ENCODE measurements around the gene RSPH1.

The RSPH1 gene

DNA sequence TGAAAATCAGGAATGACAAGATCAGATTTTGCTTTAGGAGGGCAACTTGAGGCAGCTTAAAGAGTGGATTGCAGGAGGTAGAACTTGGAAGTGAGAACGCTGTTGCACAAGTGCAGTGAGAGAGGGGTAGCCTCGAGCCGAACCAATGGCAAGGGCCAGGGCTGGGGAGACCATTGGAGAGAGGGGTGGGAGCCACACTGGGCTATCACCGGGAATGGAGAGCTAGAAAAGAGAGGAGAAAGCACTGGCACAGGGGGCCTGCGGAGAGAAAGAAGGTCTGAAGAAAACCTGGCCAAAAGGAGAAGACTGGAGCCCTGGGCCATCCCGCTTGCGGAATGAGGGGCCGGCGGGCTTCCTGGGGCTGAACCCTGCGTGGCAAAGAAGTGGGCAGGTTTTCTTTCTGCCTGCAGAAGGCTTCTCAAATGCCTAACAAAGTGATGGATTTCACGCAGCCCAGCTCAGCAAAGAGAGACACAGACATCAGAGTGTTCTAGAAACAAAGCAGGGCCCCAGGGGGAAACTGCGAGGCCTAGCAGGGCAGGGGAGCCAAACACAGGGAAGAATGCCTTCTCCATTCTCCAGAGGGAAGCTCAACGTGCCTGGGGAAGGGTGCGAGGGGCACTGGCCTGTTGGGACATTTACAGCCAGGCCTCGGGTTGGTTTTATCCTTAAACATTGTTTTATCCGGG is 16.5 kb upstream of the RSPH1 start:
- DNase-seq, result no peak

DNA sequence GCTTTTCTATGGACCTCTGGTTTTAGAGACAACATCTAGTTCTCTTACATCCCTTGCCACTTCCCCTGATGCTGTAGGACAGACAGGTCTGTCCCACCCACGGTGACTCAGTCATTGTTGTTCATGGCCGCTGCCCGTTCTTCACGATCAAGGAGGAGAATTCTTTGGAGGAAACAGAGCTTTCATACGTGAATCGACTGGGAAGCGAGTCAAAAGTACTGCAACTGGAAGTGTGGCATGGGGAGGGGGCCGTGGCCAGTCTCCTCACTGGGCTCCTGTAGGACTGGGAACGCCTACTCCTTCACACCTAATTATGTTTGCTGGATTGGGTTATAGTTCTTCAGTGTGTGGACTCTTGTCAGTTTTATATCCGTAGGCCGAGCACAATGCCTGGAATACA is 13.2 kb upstream of the RSPH1 start:
- no peak for DNase-seq

DNA sequence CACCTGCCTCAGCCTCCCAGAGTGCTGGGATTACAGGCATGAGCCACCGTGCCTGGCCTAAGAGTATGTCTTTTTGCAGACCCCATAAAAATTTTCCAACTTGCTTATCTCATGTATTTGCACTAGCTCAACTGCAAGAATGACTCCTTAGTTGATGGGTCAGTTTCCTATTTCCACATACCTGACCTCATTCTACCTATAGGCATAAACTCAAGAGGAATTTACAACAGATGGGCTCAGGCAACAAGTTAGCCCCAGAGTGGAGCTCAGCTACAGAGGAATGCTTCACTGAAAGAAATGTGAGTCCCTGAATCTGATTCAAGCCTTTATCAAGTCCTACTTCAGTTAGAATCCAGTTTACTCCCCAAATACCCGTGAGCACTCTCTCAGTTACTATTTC is 12.3 kb upstream of the RSPH1 start:
- no peak for DNase-seq

DNA sequence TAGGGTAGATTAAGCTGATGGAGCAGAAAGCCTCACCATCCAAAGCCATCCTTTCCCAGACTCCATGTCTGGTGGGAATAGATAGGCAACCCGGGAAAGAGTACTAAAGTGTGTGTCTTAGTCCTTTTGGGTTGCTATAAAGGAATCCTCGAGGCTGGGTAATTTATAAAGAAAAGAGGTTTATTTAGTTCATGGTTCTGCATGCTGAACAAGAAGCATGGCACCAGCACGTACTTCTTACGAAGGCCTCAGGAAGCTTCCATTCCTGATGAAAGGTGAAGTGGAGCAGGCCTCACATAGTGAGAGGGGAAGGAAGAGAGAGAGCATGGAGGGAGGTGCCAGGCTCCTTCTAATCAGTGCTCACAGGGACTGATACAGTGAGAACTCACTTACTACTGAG is 11.4 kb upstream of the RSPH1 start:
- no peak for DNase-seq

DNA sequence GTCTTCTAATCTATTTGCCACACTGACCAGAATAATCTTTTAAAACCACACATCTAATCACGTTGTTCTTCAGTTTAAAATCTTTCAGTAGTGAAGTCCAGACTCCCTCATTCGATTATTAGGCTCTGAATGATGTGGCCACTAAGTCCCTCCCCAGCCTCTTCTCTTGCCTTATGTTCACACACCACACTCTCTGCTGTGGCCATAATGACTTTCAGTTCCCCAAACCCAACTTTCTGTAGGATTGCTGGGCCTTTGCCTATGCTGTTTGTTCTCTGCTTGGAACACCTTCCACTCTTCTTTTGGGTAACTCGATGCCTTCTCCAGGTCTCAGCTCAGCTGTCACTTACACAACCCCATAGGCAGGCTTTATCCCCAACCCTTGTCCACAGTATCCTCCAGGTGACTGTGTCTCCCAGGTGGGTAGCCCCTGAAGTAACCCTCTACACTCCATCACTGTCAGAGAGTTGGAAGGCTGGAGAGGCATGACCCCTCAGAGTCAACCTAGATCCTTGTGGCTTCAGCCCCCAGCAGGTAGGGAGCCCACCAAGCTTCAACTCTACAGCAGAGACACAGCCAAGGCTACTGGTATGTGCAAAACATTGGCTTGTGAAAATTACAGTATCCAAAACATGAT is 9.2 kb upstream of the RSPH1 start:
- DNase-seq, result no peak

DNA sequence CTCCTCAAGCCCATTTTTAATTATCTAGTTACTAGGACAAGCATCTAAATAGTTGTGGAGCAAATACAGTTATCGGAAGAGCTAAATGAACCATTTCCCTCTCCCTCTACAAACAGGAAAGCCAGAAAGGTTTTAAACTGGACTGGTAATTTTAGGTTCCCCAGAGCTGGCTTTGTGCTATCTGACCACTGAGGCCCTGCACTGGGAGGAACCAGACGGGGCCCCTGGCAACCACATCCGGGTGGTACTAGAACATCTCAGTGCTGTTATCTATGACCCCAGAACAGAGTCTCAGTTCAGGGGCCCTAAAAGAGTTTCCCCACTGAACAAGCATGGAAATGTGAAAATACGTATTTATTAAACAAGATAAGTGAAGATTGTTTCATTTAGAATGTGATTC is 7.7 kb upstream of the RSPH1 start:
- DNase-seq, result no peak

DNA sequence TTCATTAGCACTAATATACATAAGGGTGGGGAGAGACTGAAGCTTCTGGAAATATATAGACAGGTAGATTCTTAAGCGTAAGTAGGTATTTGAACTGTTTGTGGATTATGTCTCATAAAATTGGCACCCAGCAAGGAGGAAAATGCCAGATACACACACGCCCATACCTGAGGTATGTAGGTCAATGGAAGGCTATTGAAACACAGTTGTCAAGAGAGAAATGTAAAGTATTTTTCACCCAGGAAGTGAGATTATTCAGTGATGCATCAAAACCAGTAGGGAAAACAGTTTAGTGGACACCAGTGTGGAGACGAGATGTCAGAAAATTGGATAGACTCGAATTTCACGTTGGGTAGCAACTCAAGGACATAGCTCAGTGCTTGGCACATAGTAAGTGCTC is 4.7 kb upstream of the RSPH1 start:
- DNase-seq, result no peak

DNA sequence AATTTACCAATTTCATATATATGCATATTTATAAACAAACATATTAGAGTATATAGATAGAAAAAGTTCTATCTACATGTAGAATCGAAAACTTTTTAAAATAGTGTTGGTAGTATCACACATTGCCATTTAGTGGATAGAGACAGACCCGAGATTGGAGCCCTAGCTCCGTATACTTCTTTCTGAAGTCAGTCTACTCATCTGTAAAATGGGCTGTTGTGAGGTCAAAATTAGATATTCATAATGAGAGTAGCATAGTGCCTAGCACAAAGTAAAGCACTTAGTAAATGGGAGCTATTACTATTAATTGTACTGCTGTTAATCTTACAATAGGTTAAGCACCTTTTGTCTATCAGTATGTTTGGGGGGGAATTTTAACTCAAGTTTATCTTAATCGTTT is 4.2 kb upstream of the RSPH1 start:
- no peak for DNase-seq

DNA sequence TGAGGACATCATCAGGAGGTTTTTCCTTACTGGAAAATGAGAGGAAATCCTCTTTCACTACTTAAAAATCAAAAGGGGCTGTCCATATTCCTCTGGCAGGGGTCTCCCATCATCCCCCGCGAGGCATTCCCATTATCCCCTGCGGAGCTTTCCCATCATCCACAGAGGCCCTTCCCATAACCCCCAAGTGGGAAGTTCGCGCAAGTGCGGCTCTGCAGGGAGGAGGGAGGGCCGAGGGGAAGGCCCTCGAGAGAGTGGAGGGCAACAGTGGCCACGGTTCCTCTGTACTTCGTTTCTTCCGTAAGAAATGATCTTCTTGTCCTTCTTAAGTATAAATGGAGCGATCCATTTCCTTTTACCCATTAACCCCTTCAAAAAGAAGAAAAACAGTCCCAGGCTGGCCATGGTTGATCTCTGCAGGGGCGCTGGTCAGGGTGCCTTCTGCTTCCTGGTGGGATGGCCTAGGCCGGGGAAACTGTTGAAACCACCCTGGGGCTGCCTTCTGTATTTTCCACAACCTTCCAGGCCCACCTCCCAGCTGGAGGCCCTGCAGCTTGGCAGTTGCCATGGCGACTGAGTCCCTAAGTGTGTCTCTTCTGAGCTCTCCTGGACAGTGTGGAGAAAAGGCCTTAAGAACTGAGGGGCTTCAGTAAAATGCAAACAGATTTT is 3.6 kb upstream of the RSPH1 start:
- DNase-seq, result no peak

DNA sequence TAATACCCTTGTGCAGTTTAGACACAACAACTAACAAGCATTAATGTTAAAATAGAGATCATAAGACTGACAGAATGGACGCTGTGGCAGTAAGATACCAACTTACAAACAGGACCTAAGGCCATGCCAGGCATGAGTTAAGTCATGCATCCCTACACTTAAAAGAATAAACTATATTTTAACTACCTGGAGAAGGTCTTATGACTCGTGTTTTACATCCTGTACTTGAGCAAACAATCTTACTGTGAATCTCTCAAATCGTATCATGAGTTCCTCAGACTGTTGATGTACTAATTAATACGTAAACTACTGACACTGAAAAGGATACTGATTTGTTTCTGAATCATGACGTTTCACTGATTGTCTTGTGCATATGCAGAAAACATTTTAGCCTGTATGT is 2.0 kb upstream of the RSPH1 start:
- no peak for DNase-seq

DNA sequence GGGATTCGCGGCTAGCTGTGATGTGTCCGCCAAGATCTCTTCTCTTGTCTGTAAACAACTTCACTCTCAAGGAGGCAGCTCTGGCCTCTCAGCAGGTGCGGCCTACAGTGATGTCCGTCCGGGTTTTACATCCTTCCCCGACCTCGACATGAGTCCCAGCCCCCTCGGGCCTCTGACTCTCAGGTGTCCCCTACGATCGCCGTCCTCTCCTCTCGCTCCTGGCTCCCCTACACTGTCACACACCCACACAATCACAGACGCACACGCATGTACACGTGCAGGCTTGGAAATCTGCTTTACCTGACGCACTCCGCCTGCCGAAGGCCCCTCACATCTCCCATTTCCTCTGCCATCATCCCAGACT is 797 bp upstream of the RSPH1 start:
- DNase-seq, result no peak

DNA sequence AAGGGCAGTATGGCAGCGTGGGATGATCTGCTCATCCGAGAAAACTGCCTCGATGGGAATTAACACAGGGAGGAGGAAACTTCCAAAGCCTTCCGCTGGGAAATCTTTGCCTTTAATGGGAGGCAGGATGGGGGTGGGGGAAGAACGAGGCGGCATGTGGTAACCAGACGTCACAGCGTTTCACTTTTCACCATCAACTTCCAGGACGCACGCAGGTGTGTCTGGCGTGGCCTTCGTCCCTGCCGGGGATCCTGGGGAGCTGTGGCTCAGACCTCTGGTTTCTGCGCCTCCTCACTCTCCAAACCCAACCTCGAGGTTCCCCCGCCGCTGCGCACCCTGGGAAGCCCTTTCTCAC is 282 bp downstream of the RSPH1 start:
- no peak for DNase-seq

DNA sequence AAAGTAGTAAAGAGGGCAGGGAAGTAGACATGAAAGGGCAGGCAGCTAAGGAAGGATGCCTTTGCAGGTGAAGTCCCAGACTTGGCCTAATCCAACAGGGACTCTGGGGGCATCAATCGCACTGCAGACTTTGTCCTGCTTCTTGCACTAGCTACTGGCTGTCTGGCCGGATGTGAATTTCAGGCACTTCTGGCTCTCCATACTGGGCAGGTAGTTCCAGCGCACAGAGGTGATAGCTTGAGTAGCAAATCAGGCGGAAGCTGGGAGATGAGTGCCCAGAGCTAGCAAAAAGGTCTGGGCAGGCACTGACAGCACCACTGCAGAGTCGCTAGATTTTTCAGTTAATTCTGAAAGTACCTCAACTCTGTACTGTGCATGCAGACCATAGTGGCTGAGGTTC is 997 bp downstream of the RSPH1 start:
- DNase-seq, result no peak

DNA sequence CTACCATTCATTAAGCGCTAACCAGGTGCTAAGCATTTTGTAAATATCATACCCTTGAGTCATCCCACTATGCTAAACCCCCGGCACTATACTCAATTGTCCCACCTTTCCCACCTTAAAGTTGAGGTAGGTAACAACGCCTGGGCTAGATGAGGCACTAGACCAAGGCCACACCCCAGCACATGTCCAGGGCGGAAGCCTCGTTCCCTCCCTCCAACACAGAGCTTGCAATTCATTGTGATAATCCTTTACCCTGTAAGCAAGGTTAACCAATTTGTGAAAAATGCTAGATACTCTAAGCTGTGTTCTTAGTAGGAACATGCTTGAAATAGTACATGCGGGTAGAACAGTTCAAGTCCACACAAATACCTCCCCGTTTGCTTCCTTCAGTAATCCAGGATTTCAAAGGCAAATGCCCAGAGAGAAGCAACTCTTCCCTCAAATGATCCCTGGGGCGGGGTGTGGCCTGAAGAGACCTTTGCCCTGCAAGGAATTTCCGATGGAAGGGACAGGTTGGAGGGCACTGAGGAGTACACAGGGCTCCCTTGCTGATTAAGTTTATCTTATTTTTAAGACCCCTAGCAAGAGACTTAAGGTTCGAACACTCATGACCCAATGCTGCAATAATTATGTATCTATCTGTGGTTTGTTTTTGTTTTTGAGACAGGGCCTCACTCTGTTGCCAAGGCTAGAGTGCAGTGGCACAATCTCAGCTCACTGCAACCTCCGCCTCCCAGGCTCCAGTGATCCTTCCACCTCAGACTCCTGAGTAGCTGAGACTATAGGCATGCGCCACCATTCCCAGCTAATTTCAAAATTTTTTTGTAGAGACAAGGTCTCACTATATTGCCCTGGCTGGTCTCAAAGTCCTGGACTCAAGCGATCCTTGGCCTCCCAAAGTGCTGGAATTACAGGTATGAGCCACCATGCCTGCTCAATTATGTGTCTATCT is 2.6 kb downstream of the RSPH1 start:
- DNase-seq, result no peak

DNA sequence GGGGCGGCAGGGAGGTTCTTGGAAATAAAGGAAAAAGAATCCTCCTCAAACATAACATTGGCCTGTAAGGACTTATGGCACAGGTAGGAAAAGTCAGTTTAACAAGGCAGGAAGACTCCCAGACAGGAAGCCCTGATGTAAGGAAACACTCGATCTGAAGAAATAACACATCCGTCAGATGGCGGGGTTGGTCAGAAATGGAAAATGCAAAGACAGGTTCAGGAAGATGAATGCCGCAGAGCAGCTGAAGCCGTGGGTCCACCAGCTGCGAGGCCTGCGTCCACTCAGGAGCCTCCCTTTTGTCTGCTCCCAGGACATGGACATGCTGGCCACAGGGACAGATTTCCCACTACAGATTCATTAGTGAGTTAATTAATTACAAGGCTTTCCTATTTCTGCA is 3.8 kb downstream of the RSPH1 start:
- DNase-seq, result no peak

DNA sequence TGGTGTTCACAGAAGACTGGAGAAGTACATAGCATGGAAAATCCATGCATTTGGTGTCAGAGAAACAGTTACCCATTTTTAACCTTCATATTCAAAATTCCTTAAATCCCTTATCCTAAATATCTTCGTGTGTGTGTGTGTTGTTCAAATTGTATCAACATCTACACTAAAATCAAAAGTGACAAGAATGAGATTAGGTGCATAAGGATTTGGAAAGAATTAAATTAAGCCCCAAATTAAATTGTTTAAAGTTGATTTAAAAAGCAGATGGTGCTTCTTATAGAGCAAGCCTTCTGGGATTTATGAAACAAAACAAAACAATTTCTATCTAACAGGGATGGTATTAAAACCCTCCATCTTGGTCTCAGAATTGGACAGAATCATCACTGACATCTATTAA is 4.7 kb downstream of the RSPH1 start:
- no peak for DNase-seq

DNA sequence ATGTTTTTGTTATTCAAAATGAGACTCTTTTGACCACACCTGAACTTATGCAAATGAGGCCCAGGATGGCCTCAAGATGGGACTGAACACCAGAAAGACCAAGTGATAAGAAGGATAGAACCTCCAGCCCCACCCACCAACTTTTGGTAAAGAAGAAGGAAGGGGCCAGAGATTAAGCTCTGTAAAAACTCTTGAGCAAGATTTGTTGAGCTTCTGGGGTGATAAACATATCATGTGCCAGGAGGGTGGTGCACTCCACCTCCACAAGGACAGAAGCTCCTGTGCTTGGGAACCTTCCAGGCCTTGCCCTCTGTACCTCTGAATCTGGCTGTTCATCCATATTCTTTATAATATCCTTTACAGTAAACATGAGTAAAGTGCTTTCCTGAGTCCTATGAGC is 5.3 kb downstream of the RSPH1 start:
- no peak for DNase-seq

DNA sequence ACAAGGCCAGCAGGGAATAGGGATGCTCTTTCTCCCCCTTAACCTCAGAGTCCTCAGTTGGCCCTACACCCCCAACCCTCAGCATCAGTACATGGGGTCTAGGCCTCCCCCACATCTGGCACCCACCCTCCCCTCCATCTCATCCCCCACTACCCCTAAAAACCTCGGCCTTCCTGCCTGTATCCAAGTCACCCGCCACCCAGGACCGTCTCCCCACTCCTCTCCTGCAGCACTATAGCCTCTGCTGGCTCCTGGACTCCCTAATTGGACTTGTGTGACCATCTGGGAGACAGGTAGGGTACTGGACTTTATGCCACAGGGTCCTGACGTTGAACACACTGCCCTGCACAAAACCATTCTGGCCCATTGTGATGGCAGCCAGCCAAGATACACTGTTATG is 6.0 kb downstream of the RSPH1 start:
- no peak for DNase-seq

DNA sequence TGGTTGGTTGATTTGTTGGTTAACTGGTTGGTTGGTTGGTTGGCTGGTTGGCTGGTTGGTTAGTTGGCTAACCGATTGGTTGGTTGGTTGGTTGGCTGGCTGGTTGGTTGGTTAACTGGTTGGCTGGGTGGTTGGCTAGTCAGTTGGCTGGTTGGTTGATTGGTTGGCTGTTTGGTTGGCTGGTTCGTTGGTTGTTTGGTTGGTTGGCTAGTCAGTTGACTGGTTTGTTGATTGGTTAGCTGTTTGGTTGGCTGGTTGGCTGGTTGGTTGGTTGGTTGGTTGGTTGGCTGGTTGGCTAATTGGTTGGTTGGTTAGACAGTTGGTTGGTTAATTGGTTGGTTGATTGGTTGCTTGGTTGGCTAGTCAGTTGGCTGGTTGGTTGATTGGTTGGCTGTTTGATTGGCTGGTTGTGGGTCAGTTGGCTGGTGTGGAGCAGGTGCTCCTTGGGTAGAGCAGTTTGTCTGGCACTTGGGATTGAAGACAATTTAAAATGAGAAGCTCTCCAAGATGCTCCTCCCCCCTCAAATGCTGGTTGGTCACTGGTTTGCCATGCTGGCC is 6.9 kb downstream of the RSPH1 start:
- no peak for DNase-seq

DNA sequence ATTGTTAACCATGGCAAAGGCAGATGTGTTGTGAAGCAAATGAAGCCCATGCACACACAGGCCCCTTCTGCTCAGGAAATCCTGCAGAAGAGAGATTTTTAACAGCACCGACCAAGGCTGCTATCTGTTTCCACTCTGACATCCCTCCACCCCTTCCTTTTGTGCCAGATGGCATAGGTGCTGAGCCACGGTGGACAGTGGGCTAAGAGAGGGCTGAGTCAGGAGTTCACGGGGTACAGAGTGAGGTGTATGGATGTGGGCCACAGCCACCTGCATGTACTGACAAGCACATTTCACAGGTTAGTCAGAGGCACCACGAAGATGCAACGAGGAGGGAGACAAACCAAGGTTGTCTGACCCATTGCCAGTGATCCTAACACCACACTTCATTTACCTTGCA is 9.5 kb downstream of the RSPH1 start:
- no peak for DNase-seq

DNA sequence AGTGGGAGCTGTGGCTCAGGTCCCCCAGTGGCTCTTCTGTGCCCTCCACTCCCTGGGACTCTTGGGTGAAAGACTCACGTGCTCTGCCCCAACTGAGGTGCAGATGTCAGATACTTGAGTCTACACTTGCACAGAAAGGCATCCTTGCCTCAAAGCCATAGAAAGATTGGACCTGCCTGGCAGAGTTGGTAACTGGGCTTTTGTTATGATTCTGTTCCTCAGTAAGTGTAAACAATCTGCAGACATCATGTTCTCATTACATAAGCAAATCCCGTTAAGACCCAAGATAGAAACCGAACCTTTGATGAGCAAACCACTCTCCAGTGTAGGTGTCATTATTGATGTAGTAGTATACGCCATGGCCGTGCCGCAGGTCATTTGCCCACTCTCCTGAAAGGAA is 10.0 kb downstream of the RSPH1 start:
- DNase-seq, result no peak

DNA sequence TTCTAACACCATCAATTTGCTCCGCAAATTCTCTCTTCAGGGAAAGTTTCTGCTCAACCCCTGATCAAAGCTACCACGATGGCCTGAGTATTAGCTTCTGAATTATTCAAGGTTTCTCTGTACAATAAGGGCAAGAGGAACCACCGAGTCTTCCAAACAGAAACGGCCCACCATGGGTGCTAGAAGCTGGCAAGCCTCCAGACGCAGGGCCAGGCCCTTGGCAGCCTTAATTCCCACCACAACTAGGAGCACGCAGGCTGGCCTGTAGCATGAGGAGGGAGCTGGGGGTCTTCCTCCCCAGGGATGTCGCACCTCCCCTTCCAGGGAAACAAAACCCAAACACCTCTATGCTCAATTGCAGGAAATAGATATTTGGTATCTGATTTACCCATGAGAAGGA is 11.1 kb downstream of the RSPH1 start:
- no peak for DNase-seq

DNA sequence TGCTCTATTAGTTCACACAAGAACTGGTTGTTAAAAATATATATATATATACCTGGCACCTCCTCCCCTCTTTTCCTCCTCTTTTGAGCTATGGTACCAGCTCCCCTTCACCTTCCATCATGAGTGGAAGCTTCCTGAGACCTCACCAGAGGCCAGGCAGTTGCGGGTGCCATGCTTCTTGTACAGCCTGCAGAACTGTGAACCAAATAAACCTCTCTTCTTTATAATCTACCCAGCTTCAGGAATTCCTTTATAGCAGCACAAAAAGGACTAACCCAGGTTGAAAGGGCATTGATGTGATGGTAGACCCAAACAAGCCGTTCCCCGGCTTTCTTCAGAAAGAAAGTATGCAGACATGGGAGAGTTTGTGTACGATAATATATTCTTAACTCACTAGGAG is 14.9 kb downstream of the RSPH1 start:
- DNase-seq, result no peak
